ENCODE measurements around the gene GABRD.

GABRD gene

DNA sequence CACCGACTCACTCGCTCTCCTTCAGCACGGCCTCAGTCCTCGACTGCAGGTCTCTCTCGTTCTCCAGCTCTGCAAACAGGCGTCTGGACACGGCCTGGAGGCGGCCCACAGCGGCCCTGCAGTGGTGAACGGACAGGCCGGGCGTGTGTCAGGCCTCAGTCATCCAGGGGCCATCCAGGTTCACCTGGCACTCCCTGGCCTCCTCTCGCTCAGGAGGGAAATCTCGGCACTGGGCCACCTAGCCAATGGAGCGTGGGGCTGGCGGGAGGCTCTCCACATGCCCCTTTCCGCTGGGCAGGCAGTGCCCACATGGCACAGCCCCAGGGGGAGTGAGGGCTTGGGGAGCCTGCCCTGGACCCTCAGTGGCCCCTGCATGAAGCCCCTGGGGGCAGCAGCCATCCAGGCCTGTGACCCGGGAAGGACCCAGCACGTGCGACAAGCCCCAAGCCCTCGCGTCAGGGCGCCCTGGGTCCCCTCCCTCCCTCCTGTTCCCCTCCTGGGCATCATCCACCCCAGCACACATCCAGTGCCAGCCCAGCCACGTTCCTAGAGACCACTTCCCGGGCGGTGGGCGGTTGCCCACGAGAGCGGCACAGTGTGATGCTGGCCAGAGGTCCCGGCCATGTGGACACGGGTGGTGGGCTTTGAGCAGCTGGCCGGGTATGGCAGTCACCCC is 33.6 kb upstream of the GABRD start:
- no peak for DNase-seq

DNA sequence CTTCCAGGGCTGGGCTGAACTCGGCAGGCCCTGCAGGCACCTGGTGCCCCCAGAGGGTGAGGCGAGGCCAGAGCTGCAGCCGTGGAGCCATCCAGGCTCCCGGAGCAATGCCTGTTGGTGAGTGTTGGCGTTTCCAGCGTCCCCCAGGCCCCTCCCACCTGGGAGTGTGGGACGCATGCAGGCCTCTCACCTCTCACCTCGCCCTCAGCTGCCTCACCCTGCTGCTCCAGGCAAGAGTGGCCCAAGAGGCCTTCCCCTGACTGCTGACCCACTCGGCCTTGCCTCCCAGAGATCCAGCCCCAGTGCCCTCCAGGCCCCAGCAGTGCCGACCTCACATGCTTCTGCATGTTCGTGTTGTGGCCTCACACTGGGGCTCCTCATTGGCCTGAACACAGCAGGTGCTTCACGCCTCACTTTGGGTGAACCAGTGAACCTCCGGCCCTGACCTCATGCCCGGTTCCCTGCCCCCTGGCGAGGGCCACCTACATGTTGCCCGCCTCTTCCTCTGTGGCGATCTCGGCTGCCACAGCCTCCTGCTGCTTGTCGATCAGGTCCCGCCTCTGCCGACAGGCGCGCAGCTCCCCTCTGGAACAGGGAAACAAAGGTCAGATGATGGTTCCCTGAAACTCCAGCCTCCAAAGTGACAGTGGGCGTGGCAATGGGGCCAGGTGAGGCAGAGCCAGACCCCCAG is 32.5 kb upstream of the GABRD start:
- DNase-seq = no peak

DNA sequence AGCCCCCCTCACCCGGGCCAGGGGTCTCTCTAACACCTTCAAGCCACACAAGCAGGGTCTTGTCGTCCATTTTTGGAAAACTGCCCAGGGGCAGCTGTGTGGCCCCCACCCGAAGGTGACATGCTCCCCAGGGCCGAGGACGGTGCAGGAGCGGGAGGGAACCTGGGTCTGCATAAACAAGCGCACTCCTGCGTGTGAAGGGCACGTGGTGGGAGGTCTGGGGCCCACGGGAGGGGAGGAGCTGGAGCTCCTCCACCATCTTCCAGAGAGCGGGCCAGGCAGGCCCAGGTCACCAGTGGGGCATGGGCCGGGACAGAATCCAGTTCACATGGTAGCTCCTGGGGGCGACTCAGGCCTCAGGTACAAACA is 32.0 kb upstream of the GABRD start:
- DNase-seq = no peak

DNA sequence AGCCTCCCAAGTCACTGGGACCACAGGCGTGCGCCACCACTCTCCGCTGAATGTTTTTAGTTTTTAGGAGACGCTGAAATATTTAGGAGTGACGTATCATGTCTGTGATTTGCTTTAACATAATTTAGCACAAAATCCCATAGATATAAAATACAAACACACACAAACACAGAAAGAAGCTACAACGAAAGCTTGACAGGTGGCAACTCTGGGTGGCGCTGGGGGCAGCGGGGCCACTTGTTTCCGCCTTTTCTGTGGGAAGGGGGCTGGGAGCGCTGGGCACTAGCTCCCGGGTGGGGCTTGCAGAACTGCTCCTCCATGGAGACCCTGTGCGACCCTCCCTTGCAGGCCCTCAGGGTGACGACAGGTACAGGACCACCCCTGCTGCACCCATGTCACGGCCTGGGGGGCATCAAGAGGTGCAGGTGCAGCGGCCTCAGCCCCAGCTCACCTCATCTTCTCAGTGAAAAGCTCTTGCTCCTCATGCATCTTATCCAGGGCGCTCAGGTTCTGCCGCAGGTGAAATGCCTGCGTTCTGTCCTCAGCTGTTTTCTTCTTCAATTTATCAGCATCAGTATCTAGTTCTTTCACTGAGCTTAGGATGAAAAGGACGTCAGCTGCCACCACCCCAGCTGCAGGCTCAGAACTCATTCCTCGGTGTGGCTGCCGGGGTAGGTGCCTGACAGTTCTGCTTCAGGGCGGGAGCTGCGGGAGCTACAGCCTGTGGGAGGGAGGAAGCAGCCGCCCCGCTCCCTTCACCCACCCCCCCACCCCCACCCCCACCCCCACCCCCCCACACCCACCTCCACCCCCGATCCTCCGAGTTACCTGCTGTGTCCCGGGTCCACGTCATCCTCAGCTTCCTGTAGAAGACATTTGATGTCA is 30.8 kb upstream of the GABRD start:
- no peak for DNase-seq

DNA sequence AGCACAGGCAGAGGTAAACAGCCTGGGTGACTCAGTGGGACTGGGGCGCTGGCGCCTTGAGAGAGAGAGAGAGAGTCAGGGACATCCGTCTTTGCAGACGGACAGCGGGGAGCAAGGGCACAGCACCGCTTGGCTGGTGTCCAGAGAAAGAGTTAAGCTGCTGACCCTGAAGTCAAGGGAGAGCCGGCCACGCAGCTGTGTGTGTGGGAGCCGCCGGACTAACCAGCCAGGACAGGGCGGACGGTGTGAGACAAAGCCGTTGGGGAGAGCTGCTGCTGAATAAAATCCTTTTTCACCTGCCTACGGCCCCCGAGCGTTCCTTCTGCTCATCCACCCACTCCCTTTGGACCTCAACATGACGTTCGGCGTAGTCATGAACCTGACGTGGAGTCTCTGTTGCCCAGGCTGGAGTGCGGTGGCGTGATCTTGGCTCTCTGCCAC is 30.0 kb upstream of the GABRD start:
- no peak for DNase-seq

DNA sequence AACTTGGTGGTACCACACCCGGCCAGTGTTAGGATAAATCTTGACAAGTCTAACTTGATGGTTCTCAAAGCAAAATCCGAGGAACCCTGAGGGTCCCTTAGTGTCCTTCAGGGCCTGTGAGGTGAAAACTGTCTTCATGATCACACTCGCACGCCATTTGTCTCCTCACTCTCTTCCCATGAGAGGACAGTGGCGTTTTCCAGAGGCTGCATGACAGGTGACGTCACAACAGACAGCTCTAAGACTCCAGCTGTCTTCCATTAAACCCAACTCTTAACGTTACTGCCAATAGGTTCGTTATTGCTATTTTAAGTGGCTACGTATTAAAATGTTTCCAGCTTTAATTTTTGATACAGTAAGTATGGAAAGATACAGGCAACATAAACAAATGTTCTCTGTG is 29.4 kb upstream of the GABRD start:
- DNase-seq = no peak

DNA sequence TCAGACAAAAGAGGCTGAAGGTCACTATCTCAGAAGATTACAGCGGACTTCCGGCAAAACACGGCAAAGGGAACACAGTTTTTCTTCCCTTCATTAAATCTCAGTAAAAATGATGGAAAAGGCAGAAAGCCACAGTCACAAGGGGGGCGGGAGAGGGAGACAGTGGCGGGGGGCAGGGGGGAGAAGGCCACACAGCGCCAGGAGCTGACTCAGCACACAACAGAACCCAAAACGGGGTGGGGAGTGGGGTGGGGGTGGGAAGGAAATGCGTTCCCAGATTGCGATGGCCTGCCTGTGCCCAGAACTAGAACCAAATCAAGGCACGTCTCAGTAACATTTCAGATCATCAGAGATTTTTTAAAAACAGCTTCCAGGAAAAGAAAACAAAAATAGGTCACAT is 28.9 kb upstream of the GABRD start:
- no peak for DNase-seq

DNA sequence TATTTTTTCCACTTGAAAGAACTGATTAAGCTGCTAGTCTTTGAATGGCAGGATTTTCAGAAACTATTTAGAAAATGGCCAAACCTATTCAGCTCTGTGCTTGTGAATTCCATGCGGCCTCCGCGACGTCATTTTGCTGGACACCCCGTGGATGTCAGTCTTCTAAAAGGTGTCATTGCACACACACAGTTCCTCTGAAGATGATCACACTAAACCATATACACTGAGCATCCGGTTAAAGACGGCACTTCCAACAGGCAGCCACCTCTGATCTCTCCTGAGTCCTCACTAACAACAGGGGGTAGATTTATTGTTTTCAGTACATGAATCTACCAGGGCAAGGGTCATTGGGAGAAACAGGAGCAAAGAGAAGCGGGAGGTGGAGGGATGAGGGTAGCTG is 24.6 kb upstream of the GABRD start:
- no peak for DNase-seq

DNA sequence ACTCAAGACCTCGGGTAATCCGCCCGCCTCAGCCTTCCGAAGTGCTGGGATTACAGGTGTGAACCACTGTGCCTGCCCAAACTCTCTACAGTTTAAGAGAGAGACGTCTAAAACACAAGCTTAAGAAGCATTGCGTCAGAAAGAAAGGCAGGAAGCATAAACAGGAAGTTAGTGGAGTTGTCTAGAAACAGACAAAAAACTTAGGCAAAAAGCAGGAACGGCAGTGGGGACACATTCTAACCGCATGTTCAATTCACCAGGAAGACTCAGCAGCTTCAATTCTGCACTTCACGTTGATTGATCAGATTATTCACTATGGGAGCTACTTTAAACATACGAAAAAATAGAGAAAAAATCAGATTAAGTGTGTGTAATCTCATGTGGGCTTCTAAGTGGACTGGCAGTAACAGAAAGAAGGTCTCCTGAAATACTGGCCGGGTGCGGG is 22.9 kb upstream of the GABRD start:
- no peak for DNase-seq

DNA sequence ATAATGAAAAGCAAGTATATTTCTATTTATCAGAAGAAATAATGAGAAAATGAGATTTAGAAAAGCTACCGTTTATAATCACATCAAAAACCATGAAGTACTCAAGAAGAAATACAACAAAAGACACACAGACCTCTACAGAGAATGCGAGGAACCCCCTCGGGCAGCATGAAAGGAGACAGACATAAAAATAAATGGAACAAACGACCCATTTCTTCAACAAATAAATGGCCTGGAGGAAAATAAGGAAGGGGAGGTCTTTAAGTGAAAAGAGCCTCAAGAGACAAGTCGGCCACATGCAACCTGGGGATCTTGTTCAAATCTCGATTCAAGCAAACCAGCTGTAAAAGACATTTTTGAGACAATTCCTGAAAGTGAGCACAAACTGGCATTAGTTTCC is 21.6 kb upstream of the GABRD start:
- DNase-seq = no peak

DNA sequence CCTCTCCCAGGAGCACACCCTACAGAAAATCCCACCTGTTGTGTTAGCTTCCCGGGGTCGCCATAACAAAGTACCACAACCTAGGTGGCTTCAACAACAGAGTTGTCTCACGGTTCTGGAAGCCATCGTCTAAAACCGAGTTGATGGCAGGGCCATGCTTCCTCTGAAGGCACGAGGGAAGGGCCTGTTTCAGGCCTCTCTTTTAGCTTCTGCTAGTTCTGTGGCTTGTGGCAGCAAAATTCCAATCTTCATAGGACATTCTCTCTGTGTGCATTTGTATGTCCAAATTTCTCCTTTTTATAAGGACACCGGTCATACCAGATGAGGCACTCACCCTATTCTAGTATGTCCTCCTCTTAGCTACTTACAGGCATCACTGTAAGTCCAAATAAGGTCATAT is 18.7 kb upstream of the GABRD start:
- DNase-seq = no peak

DNA sequence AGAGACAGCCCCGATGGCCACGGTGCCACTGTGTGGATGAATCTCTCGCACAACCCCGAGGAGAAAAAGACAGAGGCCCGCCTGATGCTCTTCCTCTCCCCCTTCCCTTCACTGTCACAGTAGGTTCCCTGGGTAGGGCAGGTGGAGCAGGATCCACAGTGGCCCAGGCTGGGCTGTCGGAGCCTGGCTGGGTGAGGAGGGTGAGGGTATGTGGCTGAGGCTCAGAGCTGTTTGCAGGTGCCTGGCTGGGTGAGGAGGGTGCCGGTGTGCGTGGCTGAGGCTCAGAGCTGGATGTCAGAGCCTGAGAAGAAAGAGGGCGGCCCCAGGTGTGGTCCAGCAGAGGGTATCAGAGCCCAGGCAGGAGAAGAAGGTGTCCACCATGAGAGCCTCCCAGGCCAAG is 18.3 kb upstream of the GABRD start:
- no peak for DNase-seq

DNA sequence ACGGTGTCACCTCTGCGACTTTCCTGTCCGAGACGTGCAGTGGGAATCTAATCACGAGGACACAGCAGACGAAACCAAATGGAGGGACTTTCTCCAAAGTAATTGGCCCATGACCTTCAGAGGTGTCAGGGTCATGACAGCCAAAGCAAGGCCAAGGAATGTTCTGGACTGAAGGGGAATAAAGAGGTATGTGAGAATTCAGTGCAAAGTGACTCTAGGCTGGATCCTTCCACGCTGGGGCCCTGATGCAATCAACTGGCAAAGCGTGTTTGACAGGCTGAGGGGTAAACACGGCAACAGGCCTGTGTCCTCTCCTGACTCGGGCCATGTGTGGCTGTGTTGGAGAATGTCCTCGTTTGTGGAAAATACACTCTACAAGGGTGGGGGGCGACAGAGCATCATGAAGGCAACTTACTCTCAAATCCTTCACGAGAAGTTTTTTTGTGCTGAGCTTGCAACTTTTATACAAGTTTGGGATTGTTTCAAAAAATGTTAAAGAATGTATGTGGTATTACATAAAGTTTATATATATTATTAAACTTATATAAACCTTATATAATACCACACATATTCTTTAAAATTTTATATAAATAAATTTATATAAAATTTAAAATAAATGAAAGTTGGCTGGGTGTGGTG is 17.3 kb upstream of the GABRD start:
- no peak for DNase-seq

DNA sequence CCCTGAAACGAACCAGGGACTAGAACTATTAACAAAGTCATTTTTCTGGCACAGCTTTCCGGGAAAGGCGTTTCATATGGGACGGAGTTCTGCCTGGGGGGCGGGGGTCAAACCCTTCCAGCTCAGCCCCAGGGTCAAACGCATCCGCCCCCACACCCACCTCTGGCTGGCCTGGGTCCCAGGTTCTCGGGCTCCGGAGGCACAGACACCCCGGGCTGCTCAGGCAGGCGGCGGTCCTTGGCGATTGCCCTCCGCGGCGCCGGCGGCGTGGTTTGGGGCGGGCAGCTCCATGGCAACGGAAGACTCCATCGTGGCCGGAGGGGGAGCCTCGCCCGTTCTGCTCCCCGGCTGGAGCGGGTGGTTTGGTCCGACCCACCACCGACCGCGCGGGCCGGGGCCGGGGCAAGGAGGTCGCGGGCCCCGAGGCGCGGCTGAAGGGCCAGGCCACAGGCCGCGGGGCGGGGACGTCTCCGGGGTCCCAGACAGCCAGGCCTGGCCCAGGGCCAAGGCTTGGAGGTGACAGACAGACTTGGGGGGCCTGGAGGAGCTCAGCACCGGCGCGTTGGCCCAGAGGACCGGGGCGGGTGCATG is 15.5 kb upstream of the GABRD start, which contains the start of gene CFAP74:
Gene CFAP74, minus strand, starts transcription at position 246 of the 591 bp plus-strand sequence. CDS start 12,830 bp downstream, outside the sequence.
- DNase-seq = no peak

DNA sequence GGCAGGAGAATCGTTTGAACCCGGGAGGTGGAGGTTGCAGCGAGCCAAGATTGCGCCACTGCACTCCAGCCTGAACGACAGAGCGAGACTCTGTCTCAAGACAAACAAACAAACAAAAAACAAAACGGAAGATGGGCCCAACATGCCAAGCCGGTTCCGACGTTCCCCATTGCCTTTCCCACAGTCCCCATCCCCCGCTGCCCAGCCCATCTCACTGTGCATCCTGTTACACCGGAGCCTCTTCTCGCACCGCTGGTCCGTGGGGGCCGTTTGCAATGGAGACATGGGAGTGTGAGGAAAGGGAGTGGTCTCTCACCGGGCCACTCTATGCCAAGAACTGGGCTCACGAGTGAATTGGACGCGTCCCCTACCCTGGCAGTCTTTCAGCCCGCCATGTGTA is 14.3 kb upstream of the GABRD start:
- no peak for DNase-seq

DNA sequence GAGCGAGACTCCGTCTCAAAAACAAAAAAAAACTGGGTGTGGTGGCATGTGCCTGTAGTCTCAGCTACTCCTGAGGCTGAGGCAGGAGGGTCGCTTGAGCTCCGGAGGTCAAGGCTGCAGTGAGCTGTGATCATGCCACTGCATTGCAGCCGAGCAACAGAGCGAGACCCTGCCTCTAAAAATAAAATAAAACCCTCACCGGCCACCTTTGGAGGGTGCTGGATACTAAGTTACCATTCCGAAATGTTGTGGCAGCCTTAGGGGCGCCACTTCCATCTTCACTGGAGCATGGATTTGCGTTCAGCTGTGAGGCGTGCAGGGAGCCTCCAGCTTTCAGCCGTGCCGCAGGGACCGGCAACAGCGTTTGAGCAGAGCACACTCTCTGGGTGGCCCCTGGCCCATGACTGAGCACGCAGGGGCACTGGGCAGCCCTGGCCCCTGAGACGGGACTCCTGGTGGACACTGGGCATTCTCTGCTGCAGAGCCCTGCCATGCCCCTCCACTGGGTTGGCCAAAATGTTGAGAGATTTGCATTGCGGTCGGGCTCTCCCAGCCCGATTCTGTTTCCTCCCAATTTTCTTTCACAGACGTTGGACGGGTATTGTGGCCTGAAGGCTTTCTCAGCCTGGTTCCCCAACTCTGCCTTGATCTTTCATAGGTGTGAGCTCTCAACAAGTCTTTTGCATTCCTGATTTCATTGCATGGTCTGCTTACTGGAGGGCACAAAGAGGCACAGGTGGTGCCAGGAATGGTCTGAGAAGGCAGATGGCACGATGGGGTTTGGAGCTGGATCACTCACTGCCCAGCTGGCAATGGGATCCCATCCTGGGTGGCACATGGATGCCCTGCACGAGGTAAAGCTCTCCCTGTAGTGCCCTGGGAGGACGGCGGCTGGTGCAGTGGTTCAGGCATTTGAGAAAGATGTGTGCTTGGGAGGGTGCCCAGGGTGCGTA is 9.8 kb upstream of the GABRD start:
- no peak for DNase-seq

DNA sequence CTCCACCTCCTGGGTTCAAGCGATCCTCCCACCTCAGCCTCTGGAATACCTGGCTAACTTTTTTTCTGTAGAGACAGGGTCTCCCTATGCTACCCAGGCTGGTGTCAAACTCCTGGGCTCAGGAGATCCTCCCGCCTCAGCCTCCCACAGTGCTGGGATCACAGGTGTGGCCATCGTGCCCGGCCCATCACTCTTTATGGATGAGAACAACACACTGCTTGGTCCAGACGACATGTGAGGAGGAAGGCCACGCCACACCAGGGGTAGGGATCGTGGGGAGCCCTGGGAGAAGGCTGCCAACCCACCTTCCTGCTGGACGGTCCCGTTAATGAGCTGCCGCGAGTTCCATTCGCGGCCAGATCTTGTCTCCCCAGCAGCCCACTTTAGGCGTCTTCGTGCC is 5.0 kb upstream of the GABRD start:
- no peak for DNase-seq

DNA sequence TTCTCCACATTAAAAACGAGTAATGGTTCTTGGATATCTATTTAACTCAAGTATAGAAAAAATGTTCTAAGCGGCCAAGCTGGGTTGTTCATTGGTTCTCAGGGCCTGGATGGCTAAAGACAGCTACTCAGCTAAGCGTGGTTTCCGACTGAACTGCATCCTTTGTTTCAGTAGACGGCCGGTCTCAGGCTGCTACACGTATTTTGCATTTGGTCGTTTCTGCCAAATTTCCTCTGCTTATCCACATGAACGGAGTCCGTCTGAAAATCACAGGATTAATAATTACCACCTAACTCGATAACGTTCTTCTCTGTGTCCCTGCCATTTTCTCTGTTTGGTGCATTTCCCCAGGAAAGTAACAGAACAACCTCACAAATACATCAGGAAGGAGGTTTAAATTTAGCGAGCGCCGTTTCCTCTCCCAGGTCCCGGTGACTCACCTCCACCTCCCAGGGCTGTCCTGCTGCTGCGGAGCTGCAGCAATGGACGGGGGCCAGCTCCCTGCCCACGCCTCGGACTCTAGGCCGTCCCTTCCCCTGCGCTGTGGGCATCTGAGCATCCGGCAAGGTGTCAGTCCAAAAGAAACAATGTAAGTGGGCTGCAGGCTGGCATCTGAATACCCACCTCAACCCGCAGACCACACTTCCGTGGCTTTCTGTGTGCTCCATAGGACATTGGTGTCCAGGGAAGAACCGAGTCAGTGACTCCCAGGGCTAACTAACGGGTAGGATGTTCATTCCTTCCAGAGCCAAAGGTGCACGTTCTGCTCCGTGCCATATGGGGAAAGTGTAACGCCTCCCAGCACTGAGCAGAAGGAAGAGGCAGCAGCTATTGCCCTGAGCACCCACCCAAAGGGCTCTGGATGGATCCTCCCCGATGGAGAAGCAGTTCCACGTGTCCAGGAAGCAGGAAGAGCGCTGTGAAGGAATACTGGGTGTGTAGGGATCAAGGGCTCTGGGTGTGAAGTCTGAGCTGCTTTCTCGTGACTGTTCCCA is 4.1 kb upstream of the GABRD start:
- DNase-seq = no peak

DNA sequence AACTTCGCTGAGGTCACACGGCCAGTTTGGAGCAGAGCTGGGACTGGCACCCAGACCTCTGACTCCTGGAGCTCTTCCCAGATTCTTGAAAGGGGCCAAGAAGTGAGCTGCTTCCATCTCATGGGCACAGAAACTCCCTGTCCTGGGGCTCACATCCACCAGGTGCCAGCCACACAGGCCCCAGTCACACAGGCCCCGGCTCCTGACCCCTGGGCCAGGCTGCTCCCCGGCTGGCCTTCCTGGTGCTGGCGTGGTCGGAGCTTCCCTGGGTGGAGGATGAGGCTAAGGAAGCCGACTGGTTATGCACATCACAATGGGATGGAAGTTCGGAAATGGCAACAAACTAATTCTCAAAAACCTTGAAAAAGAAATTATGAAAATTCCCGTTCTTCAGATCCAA is 3.0 kb upstream of the GABRD start:
- no peak for DNase-seq

Data from effector CD8-positive, alpha-beta T cell (primary cell).